ENCODE results near the gene SDK1.

DNA sequence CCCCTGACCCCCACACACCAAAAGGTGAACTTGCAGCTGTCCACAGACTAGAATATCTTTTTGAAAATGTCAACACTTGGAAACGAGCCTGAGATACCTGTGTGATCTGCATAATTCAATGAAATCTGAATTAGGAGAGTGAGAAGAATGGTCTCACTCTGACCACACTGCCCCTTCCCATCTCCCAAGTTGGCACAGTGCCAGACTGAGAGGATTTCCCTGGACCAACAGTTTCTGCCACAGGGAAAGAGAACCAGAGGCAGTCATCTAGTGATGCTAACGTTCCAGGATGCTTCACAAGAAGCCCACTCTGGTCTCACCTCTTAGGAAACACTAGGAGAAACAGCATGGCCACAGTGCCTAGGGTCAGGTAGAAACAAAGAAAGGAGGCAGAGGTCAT, 479.0 kb downstream of the SDK1 start:
- TF ChIP-seq ZNF830 (tag by site-specific recombination; IDR thresholded peaks at IDR 0.05; ENCODE audit: low read depth) = no peak
- TF ChIP-seq ZNF561 (tag by site-specific recombination; IDR thresholded peaks at IDR 0.05; ENCODE audit: borderline replicate concordance) = no peak
- TF ChIP-seq YY1 (tag by site-specific recombination; IDR thresholded peaks at IDR 0.05) = no peak
- TF ChIP-seq, protein P1, sequence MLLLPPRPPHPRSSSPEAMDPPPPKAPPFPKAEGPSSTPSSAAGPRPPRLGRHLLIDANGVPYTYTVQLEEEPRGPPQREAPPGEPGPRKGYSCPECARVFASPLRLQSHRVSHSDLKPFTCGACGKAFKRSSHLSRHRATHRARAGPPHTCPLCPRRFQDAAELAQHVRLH (tag by site-specific recombination; IDR thresholded peaks at IDR 0.05) = no peak
- TF ChIP-seq SP3 (tag by site-specific recombination; IDR thresholded peaks at IDR 0.05) = no peak
- TF ChIP-seq ZNF324 (tag by site-specific recombination; IDR thresholded peaks at IDR 0.05) = no peak
- TF ChIP-seq, protein P2, sequence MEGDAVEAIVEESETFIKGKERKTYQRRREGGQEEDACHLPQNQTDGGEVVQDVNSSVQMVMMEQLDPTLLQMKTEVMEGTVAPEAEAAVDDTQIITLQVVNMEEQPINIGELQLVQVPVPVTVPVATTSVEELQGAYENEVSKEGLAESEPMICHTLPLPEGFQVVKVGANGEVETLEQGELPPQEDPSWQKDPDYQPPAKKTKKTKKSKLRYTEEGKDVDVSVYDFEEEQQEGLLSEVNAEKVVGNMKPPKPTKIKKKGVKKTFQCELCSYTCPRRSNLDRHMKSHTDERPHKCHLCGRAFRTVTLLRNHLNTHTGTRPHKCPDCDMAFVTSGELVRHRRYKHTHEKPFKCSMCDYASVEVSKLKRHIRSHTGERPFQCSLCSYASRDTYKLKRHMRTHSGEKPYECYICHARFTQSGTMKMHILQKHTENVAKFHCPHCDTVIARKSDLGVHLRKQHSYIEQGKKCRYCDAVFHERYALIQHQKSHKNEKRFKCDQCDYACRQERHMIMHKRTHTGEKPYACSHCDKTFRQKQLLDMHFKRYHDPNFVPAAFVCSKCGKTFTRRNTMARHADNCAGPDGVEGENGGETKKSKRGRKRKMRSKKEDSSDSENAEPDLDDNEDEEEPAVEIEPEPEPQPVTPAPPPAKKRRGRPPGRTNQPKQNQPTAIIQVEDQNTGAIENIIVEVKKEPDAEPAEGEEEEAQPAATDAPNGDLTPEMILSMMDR (tag by site-specific recombination; IDR thresholded peaks at IDR 0.05) = no peak
- TF ChIP-seq KLF8 (tag by site-specific recombination; IDR thresholded peaks at IDR 0.05) = no peak
- TF ChIP-seq ZNF23 (tag by site-specific recombination; IDR thresholded peaks at IDR 0.05; ENCODE audit: borderline replicate concordance) = no peak
- no peak for TF ChIP-seq SCRT1 (tag by site-specific recombination; IDR thresholded peaks at IDR 0.05; ENCODE audit: borderline replicate concordance)
- TF ChIP-seq ZNF174 (tag by site-specific recombination; IDR thresholded peaks at IDR 0.05) = no peak
- TF ChIP-seq, protein P3, sequence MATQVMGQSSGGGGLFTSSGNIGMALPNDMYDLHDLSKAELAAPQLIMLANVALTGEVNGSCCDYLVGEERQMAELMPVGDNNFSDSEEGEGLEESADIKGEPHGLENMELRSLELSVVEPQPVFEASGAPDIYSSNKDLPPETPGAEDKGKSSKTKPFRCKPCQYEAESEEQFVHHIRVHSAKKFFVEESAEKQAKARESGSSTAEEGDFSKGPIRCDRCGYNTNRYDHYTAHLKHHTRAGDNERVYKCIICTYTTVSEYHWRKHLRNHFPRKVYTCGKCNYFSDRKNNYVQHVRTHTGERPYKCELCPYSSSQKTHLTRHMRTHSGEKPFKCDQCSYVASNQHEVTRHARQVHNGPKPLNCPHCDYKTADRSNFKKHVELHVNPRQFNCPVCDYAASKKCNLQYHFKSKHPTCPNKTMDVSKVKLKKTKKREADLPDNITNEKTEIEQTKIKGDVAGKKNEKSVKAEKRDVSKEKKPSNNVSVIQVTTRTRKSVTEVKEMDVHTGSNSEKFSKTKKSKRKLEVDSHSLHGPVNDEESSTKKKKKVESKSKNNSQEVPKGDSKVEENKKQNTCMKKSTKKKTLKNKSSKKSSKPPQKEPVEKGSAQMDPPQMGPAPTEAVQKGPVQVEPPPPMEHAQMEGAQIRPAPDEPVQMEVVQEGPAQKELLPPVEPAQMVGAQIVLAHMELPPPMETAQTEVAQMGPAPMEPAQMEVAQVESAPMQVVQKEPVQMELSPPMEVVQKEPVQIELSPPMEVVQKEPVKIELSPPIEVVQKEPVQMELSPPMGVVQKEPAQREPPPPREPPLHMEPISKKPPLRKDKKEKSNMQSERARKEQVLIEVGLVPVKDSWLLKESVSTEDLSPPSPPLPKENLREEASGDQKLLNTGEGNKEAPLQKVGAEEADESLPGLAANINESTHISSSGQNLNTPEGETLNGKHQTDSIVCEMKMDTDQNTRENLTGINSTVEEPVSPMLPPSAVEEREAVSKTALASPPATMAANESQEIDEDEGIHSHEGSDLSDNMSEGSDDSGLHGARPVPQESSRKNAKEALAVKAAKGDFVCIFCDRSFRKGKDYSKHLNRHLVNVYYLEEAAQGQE (tag by site-specific recombination; IDR thresholded peaks at IDR 0.05) = no peak
- no peak for TF ChIP-seq ZNF223 (tag by site-specific recombination; IDR thresholded peaks at IDR 0.05)

Measured in HEK293 (cell line).